ENCODE measurements around the gene CRYGN.
A peak's percentile ranks its signal among the peaks of the same experiment; 100 is the strongest.

CRYGN gene

DNA sequence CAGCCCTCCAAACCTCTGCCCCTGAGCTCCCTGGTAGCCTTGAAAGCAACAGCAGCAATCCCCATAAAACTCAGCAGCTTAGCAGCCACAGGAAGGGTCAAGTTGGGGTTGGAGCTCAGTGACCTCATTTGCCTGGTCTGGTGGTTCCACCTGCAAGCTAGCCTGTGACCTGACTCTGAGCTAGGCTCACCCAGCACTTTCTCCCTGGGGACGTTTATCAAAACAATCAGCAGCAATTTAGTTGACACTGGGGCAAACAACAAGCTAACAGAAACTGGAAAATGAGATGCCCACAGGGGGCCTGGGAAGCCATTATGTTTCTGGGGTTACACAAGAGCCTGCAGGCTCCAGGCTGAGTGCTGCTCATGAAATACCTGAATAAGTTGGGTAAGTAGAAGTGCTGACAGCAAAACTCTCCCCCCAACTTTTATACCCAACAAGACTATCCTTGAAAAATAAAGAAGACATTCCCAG, 22.4 kb upstream of the CRYGN start:
- Histone ChIP-seq H3K27me3 (replicated peaks) (no peaks in the 10 kb centered on the region), H3K4me3 (ENCODE audit: low read depth, low read length) (no peak overlapping the region), H3K36me3 (replicated peaks) (peaks cover 21% of the 10 kb centered on the region), H3K27ac (no peak overlapping the region)
- TF ChIP-seq, protein P1, sequence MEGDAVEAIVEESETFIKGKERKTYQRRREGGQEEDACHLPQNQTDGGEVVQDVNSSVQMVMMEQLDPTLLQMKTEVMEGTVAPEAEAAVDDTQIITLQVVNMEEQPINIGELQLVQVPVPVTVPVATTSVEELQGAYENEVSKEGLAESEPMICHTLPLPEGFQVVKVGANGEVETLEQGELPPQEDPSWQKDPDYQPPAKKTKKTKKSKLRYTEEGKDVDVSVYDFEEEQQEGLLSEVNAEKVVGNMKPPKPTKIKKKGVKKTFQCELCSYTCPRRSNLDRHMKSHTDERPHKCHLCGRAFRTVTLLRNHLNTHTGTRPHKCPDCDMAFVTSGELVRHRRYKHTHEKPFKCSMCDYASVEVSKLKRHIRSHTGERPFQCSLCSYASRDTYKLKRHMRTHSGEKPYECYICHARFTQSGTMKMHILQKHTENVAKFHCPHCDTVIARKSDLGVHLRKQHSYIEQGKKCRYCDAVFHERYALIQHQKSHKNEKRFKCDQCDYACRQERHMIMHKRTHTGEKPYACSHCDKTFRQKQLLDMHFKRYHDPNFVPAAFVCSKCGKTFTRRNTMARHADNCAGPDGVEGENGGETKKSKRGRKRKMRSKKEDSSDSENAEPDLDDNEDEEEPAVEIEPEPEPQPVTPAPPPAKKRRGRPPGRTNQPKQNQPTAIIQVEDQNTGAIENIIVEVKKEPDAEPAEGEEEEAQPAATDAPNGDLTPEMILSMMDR (IDR thresholded peaks at IDR 0.05; ENCODE audit: low read depth, low read length, missing control alignments): no peak
- DNase-seq: no peak
- in situ Hi-C loops (cut with HindIII; ENCODE audit: low pct_ligation_motif_present, low sequenced_read_pairs): no loop called here

DNA sequence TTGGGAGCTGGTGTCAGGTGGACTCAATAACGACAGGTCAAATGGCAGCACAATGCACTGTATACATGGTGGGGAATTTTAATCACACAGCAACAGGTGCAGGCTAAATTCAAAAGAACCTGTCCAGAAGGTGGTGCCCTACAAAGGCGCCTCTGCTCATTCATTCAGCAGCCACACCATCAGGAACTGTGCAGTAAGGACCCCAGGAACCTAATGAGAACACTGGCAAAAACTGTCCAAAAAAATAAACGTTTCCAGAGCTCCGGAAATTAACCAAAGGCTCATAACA, 21.9 kb upstream of the CRYGN start:
- H3K36me3 ChIP-seq (replicated peaks): peaks cover 21% of the 10 kb centered on the region
- no peak for DNase-seq
- H3K27ac ChIP-seq: no peak overlapping the region
- H3K27me3 ChIP-seq (replicated peaks): no peaks in the 10 kb centered on the region
- TF ChIP-seq, protein P1 (IDR thresholded peaks at IDR 0.05; ENCODE audit: low read depth, low read length, missing control alignments): no peak
- in situ Hi-C loops (cut with HindIII; ENCODE audit: low pct_ligation_motif_present, low sequenced_read_pairs): no loop called here
- H3K4me3 ChIP-seq (ENCODE audit: low read depth, low read length): no peak overlapping the region

DNA sequence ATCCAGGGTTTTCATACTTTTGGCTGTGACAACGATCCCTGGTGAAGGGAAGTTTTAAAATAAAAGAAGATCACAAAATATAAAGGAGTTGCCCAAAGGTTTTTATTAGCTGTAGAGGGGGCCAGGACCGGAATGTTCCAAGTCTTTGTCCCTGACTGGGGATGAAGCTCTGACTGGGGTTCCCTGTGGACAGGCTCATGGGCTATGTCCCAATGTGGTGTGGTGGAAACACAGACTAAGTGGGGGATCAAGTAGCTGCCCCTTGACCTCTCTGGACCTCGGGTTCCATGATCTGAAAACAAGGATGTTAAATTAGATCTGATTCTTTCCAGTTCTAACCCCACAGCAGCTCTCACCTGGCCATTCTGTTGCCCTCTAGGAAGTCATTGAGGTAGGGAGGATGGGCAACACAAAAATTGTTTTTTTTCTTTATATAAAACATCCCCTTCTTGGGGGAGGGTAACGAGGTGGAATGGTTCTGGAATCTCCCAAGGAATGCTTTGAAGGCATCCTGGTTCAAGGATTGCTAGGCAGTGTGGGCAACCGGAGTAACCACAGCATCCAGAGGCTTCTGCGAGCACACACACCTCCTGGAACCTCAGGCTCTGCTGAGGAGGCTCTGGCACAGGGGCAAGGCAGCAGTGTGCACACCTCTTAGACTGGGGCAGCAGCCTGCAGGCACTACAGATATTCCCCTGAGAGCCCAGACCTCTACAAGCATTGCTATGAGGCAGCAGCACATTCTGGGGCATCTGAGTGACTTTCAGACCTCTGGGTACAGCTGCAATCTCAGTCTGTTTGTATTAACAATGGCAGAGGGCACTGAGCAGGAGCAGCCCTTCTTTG, 21.4 kb upstream of the CRYGN start:
- H3K4me3 ChIP-seq (ENCODE audit: low read depth, low read length): no peak overlapping the region
- H3K27me3 ChIP-seq (replicated peaks): no peaks in the 10 kb centered on the region
- in situ Hi-C loops (cut with HindIII; ENCODE audit: low pct_ligation_motif_present, low sequenced_read_pairs): no loop called here
- H3K36me3 ChIP-seq (replicated peaks): peaks cover 19% of the 10 kb centered on the region
- TF ChIP-seq, protein P1 (IDR thresholded peaks at IDR 0.05; ENCODE audit: low read depth, low read length, missing control alignments): no peak
- DNase-seq: no peak
- H3K27ac ChIP-seq: no peak overlapping the region

DNA sequence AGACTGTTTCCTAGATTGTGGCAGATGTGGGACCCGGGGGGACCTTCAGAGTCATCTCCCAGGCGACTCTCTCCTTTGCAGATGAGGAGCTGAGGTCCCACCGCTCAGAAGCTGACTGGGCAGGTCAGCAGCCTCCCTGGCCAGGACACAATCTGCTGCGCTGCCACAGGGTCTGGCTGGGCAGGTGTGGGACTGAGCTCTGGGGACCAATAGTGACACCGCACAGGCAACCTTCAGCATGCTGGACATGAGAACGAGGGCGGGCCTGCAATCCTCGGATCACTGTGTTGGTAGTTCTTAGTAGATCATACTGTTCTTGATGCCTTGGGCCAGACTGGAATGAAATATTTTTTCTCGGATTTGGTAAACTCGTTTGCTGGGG, 20.5 kb upstream of the CRYGN start:
- in situ Hi-C loops (cut with HindIII; ENCODE audit: low pct_ligation_motif_present, low sequenced_read_pairs): no loop called here
- Histone ChIP-seq H3K27ac (no peak overlapping the region), H3K27me3 (replicated peaks) (no peaks in the 10 kb centered on the region), H3K4me3 (ENCODE audit: low read depth, low read length) (no peak overlapping the region), H3K36me3 (replicated peaks) (peaks cover 12% of the 10 kb centered on the region)
- no peak for DNase-seq
- TF ChIP-seq, protein P1 (IDR thresholded peaks at IDR 0.05; ENCODE audit: low read depth, low read length, missing control alignments): no peak

DNA sequence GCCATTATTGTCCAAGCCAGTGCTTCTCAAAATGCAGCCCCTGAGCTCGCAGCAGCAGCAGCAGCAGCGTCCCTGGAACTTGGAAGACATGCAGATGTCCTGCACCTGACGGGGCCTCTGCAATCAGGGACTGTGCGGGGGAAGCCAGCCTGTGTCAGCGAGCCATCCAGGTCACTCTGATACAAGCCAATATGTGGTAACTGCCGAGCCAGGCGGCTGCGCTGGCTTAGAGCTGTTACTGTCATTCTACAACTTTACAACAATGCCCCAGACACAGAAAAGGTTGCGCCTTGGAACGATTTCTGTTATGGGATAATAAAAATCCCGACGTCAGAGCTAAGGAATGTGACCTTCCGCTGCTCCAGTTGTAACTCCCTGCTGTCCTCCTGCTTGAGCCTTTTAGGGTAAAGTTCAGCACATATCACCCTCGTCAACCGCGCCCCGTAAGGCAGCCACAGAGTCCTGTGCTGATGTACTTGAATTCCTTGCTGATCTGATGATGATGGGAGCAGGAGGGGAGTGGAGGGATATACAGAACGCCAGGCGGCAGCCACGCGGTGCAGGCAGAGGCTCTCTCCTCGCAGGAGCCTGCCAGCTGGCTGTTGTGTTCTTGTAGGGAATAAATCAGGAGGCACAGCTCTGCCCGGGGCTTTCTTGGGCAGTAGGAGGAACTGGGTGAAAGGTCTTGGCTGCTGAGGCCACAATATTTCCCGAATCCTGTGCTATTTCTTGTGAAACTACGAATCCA, 20.0 kb upstream of the CRYGN start:
- Histone ChIP-seq H3K36me3 (replicated peaks) (peaks cover 6% of the 10 kb centered on the region), H3K4me3 (ENCODE audit: low read depth, low read length) (peak overlapping the region; percentile 35), H3K27ac (no peak overlapping the region), H3K27me3 (replicated peaks) (no peaks in the 10 kb centered on the region)
- peak; percentile 76 for DNase-seq
- in situ Hi-C loops (cut with HindIII; ENCODE audit: low pct_ligation_motif_present, low sequenced_read_pairs): no loop called here
- TF ChIP-seq, protein P1 (IDR thresholded peaks at IDR 0.05; ENCODE audit: low read depth, low read length, missing control alignments): peak; percentile 64

Measured in brain microvascular endothelial cell (primary cell).